IPS-20b (cell line): ENCODE results near the gene MSS51.
A peak's percentile ranks its signal among the peaks of the same experiment; 100 is the strongest.

Experiments
- H3K27ac ChIP-seq: one replicate; pipeline ENCODE4 v1.5.1; 2013; ENCODE audit warnings: low read length
- H3K27me3 ChIP-seq: 2 replicates; pipeline ENCODE4 v1.6.1; 2013; ENCODE audit warnings: mild to moderate bottlenecking, low read length, inconsistent platforms; ENCODE audit not compliant: insufficient read depth
- H3K36me3 ChIP-seq: 2 replicates; pipeline ENCODE4 v1.6.1; 2013; ENCODE audit warnings: low read depth, mild to moderate bottlenecking, inconsistent platforms, low read length, moderate library complexity; ENCODE audit not compliant: insufficient read depth
- H3K4me1 ChIP-seq: 2 replicates; pipeline ENCODE4 v1.6.1; 2013; ENCODE audit warnings: mild to moderate bottlenecking, control low read depth, inconsistent platforms, low read length, moderate library complexity; ENCODE audit not compliant: insufficient read depth
- H3K4me3 ChIP-seq: 2 replicates; pipeline ENCODE4 v1.5.1; 2013; ENCODE audit warnings: mild to moderate bottlenecking, low read length, inconsistent platforms
- H3K9ac ChIP-seq: 2 replicates; pipeline ENCODE4 v1.6.1; 2013; ENCODE audit warnings: low read depth, mild to moderate bottlenecking, inconsistent platforms, low read length, moderate library complexity
- H3K9me3 ChIP-seq: 2 replicates; pipeline ENCODE4 v1.6.1; 2013; ENCODE audit warnings: mild to moderate bottlenecking, low read depth, low read length, inconsistent platforms; ENCODE audit not compliant: insufficient read depth

MSS51 gene

GRCh38 chr10:73448384-73448783, 15.0 kb upstream of the MSS51 start:
- Histone ChIP-seq H3K36me3 (peaks cover 33% of the 10 kb centered on the region), H3K9me3 (no peaks in the 10 kb centered on the region), H3K27ac (no peak overlapping the region)

GRCh38 chr10:73446926-73447325, 13.6 kb upstream of the MSS51 start:
- peaks cover 35% of the 10 kb centered on the region for H3K36me3 ChIP-seq
- H3K9me3 ChIP-seq, result no peaks in the 10 kb centered on the region
- no peaks in the 10 kb centered on the region for H3K27me3 ChIP-seq
- H3K9ac ChIP-seq, result no peak overlapping the region
- no peak overlapping the region for H3K27ac ChIP-seq
- H3K4me3 ChIP-seq, result no peak overlapping the region
- no peaks in the 10 kb centered on the region for H3K4me1 ChIP-seq

More at GRCh38 chr10:73448384-73448783, 15.0 kb upstream of the MSS51 start:
- no peaks in the 10 kb centered on the region for H3K4me1 ChIP-seq
- H3K27me3 ChIP-seq, result no peaks in the 10 kb centered on the region
- no peak overlapping the region for H3K9ac ChIP-seq
- no peak overlapping the region for H3K4me3 ChIP-seq

DNA sequence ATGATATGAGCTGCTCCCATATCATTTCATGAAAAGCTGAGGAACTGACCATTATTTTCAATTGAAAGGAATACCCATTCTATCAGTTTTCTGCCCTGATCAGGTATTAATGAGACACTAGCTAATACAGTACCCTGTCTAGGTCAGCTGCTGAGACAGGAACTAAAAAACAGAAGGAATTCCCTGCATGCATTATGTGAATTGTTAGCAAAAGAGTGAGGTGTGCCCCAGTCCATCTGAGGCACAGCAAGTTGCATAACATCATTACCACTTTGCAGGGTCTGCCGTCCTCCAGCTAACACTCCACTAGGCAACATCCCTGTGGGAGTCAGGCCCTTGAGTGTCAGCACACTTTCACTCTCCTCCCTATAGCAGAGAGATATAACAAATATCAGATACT, 11.1 kb upstream of the MSS51 start:
- Histone ChIP-seq H3K9ac (no peak overlapping the region), H3K4me3 (no peak overlapping the region), H3K4me1 (no peaks in the 10 kb centered on the region), H3K36me3 (peaks cover 41% of the 10 kb centered on the region), H3K27me3 (no peaks in the 10 kb centered on the region), H3K27ac (no peak overlapping the region), H3K9me3 (no peaks in the 10 kb centered on the region)

GRCh38 chr10:73439605-73440312, 6.4 kb upstream of the MSS51 start:
- Histone ChIP-seq H3K27me3 (no peaks in the 10 kb centered on the region), H3K9ac (no peak overlapping the region), H3K27ac (no peak overlapping the region), H3K4me1 (no peaks in the 10 kb centered on the region), H3K36me3 (peaks cover 42% of the 10 kb centered on the region), H3K4me3 (no peak overlapping the region), H3K9me3 (no peaks in the 10 kb centered on the region)

- no peak overlapping the region for H3K9ac ChIP-seq
- H3K27me3 ChIP-seq, result no peaks in the 10 kb centered on the region
- H3K36me3 ChIP-seq, result peaks cover 35% of the 10 kb centered on the region
- no peak overlapping the region for H3K4me3 ChIP-seq
- no peaks in the 10 kb centered on the region for H3K9me3 ChIP-seq
- H3K4me1 ChIP-seq, result no peaks in the 10 kb centered on the region
- H3K27ac ChIP-seq, result no peak overlapping the region
Measured at GRCh38 chr10:73439055-73439454, 5.7 kb upstream of the MSS51 start.

GRCh38 chr10:73432646-73433537, 469 bp downstream of the MSS51 start:
- Histone ChIP-seq H3K36me3 (peaks cover 17% of the 10 kb centered on the region), H3K27ac (no peak overlapping the region), H3K9me3 (no peaks in the 10 kb centered on the region), H3K27me3 (no peaks in the 10 kb centered on the region), H3K4me1 (no peaks in the 10 kb centered on the region), H3K4me3 (no peak overlapping the region), H3K9ac (no peak overlapping the region)

GRCh38 chr10:73426318-73426717, 7.0 kb downstream of the MSS51 start:
- H3K9me3 ChIP-seq, result no peaks in the 10 kb centered on the region
- no peak overlapping the region for H3K27ac ChIP-seq
- no peaks in the 10 kb centered on the region for H3K27me3 ChIP-seq
- no peak overlapping the region for H3K4me3 ChIP-seq
- no peak overlapping the region for H3K9ac ChIP-seq
- H3K36me3 ChIP-seq, result peaks cover 52% of the 10 kb centered on the region
- no peaks in the 10 kb centered on the region for H3K4me1 ChIP-seq

DNA sequence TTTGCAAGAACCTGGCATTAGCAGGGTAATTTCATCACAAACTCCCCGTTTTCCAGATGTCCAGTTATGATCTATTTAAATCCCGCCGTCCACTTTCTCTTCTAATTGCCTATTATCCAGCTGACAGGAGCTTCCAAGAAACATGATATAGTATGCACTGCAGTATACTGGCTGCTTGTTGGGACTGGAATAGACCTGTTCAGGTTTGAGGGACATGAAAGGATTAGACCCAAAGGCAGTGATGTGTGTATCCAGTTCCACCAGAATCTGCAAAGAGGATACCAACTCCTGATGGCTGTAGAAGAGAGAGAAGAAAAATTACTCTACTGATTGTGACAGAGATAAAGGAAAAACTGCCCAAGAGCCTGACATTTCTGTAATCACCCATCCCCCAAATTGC, 8.9 kb downstream of the MSS51 start:
- no peak overlapping the region for H3K27ac ChIP-seq
- no peak overlapping the region for H3K9ac ChIP-seq
- H3K4me1 ChIP-seq, result no peaks in the 10 kb centered on the region
- H3K27me3 ChIP-seq, result no peaks in the 10 kb centered on the region
- H3K9me3 ChIP-seq, result no peaks in the 10 kb centered on the region
- H3K4me3 ChIP-seq, result no peak overlapping the region
- H3K36me3 ChIP-seq, result peaks cover 52% of the 10 kb centered on the region

- no peak overlapping the region for H3K9ac ChIP-seq
- no peak overlapping the region for H3K4me3 ChIP-seq
- no peaks in the 10 kb centered on the region for H3K27me3 ChIP-seq
- peaks cover 52% of the 10 kb centered on the region for H3K36me3 ChIP-seq
- no peaks in the 10 kb centered on the region for H3K4me1 ChIP-seq
- H3K27ac ChIP-seq, result no peak overlapping the region
- no peaks in the 10 kb centered on the region for H3K9me3 ChIP-seq
Measured at GRCh38 chr10:73423309-73423708, 10.1 kb downstream of the MSS51 start.

GRCh38 chr10:73416571-73416970, 16.8 kb downstream of the MSS51 start:
- no peak overlapping the region for H3K9ac ChIP-seq
- no peaks in the 10 kb centered on the region for H3K27me3 ChIP-seq
- H3K4me1 ChIP-seq, result peaks cover 11% of the 10 kb centered on the region
- H3K27ac ChIP-seq, result no peak overlapping the region
- no peaks in the 10 kb centered on the region for H3K9me3 ChIP-seq
- H3K36me3 ChIP-seq, result no peaks in the 10 kb centered on the region
- H3K4me3 ChIP-seq, result no peak overlapping the region

GRCh38 chr10:73414230-73414945, 19.0 kb downstream of the MSS51 start:
- H3K27me3 ChIP-seq, result no peaks in the 10 kb centered on the region
- peak overlapping the region; percentile 87 for H3K9ac ChIP-seq
- H3K27ac ChIP-seq, result peak overlapping the region; percentile 77
- no peaks in the 10 kb centered on the region for H3K9me3 ChIP-seq
- peaks cover 11% of the 10 kb centered on the region for H3K4me1 ChIP-seq
- H3K36me3 ChIP-seq, result no peaks in the 10 kb centered on the region
- H3K4me3 ChIP-seq, result peak overlapping the region; percentile 96
